Osteoblast (primary cell): ENCODE measurements around the gene DAB2IP. TPM values are rescaled to one million over a fixed set of nuclear protein-coding genes. Genes with fewer than 3 reads are reported as not detected.

ENCODE experiments used
- DNase-seq: peaks from one replicate; pipeline ENCODE4 v3.0.0; 2011; ENCODE audit warnings: low spot score, mixed read lengths; ENCODE audit not compliant: insufficient read length; ENCODE audit errors: missing footprints
- H2AFZ ChIP-seq: 2 replicates; pipeline ENCODE4 v1.6.0; 2011; ENCODE audit warnings: mild to moderate bottlenecking, low read length
- H3K27ac ChIP-seq: 2 replicates; pipeline ENCODE4 v1.5.1; 2011; ENCODE audit warnings: mild to moderate bottlenecking, low read depth, low read length, moderate library complexity
- H3K27me3 ChIP-seq: 2 replicates; pipeline ENCODE4 v1.6.0; 2012; ENCODE audit warnings: mild to moderate bottlenecking, control low read depth, inconsistent platforms, low read length, moderate library complexity; ENCODE audit not compliant: insufficient read depth
- H3K36me3 ChIP-seq: 2 replicates; pipeline ENCODE4 v1.5.1; 2011; ENCODE audit warnings: mild to moderate bottlenecking, low read length, control low read depth, moderate library complexity; ENCODE audit not compliant: insufficient read depth
- H3K4me1 ChIP-seq: 2 replicates; pipeline ENCODE4 v1.5.1; 2011; ENCODE audit warnings: mild to moderate bottlenecking, low read length, control low read depth, moderate library complexity; ENCODE audit not compliant: insufficient read depth
- H3K4me2 ChIP-seq: 2 replicates; pipeline ENCODE4 v1.6.0; 2011; ENCODE audit warnings: mild to moderate bottlenecking, low read length; ENCODE audit not compliant: insufficient read depth
- H3K4me3 ChIP-seq: fragments of 200-600 bp; sonication (generic); 3 replicates; pipeline ENCODE4 v1.5.1; 2012; ENCODE audit warnings: mild to moderate bottlenecking, low read length, inconsistent platforms; ENCODE audit not compliant: insufficient read depth
- H3K79me2 ChIP-seq: 2 replicates; pipeline ENCODE4 v1.6.0; 2012; ENCODE audit warnings: mild to moderate bottlenecking, low read length, control low read depth, inconsistent platforms; ENCODE audit not compliant: insufficient read depth
- H3K9me3 ChIP-seq: 2 replicates; pipeline ENCODE4 v1.5.1; 2011; ENCODE audit warnings: low read depth, low read length, control low read depth
- H4K20me1 ChIP-seq: 2 replicates; pipeline ENCODE4 v1.6.0; 2012; ENCODE audit warnings: mild to moderate bottlenecking, low read length, control low read depth; ENCODE audit not compliant: insufficient read depth
- CTCF ChIP-seq: IDR thresholded peaks from 2 replicates; pipeline ENCODE4 v1.5.1; 2011; ENCODE audit warnings: mild to moderate bottlenecking, low read depth, low read length, moderate library complexity; ENCODE audit errors: extremely low read depth
- total RNA-seq: library from RNA; depleted of rRNA; stranded (reverse); fragments of >200 nt; gene quantifications from 2 replicates; pipeline ENCODE4 v1.2.3, GENCODE V29; 2012

DAB2IP gene
- total RNA-seq, 1 donor, result 60.8 TPM

- Histone ChIP-seq H3K27me3 (no peaks in the 10 kb centered on the region), H3K4me2 (peak overlapping the region; percentile 77), H3K9me3 (no peaks in the 10 kb centered on the region), H4K20me1 (peaks cover 7% of the 10 kb centered on the region), H3K79me2 (peaks cover 9% of the 10 kb centered on the region), H3K4me1 (peaks cover 18% of the 10 kb centered on the region), H3K36me3 (no peaks in the 10 kb centered on the region), H3K4me3 (no peak overlapping the region), H3K27ac (no peak overlapping the region), H2AFZ (no peak overlapping the region)
- peak; percentile 73 for TF ChIP-seq CTCF
- DNase-seq, result peak; percentile 95
Measured at GRCh38 chr9:121735065-121735792, 83.8 kb downstream of the DAB2IP start.

- H3K4me3 ChIP-seq, result peak overlapping the region; percentile 61
- peak overlapping the region; percentile 68 for H2AFZ ChIP-seq
- TF ChIP-seq CTCF, result no peak
- no peaks in the 10 kb centered on the region for H3K27me3 ChIP-seq
- no peaks in the 10 kb centered on the region for H3K9me3 ChIP-seq
- H3K27ac ChIP-seq, result no peak overlapping the region
- no peaks in the 10 kb centered on the region for H3K36me3 ChIP-seq
- H3K79me2 ChIP-seq, result peaks cover 9% of the 10 kb centered on the region
- H4K20me1 ChIP-seq, result peaks cover 7% of the 10 kb centered on the region
- peaks cover 18% of the 10 kb centered on the region for H3K4me1 ChIP-seq
- H3K4me2 ChIP-seq, result peak overlapping the region; percentile 77
- DNase-seq, result peak; percentile 86
Measured at GRCh38 chr9:121735793-121736770, 84.6 kb downstream of the DAB2IP start.

- Histone ChIP-seq H3K27me3 (no peaks in the 10 kb centered on the region), H3K27ac (no peak overlapping the region), H3K36me3 (no peaks in the 10 kb centered on the region), H2AFZ (no peak overlapping the region), H4K20me1 (peaks cover 7% of the 10 kb centered on the region), H3K79me2 (peaks cover 9% of the 10 kb centered on the region), H3K4me1 (peaks cover 18% of the 10 kb centered on the region), H3K4me2 (peak overlapping the region; percentile 2), H3K9me3 (no peaks in the 10 kb centered on the region), H3K4me3 (no peak overlapping the region)
- DNase-seq, result no peak
- TF ChIP-seq CTCF, result no peak
Measured at GRCh38 chr9:121736934-121737462, 85.6 kb downstream of the DAB2IP start.
